C4-2B (cell line): ENCODE data around the gene BAIAP2L2.

Experiments
- H3K27ac ChIP-seq: fragments of 450-650 bp; 2 replicates; pipeline ENCODE4 v1.5.1; 2017
- ZFX ChIP-seq: fragments of 450-650 bp; IDR thresholded peaks from 2 replicates; pipeline ENCODE4 v1.6.1; 2017
- TF ChIP-seq, protein P1 (sequence below): fragments of 450-650 bp; conservative IDR thresholded peaks from 2 replicates; pipeline ENCODE4 v1.5.1; 2017; ENCODE audit warnings: mild to moderate bottlenecking

Gene BAIAP2L2

DNA sequence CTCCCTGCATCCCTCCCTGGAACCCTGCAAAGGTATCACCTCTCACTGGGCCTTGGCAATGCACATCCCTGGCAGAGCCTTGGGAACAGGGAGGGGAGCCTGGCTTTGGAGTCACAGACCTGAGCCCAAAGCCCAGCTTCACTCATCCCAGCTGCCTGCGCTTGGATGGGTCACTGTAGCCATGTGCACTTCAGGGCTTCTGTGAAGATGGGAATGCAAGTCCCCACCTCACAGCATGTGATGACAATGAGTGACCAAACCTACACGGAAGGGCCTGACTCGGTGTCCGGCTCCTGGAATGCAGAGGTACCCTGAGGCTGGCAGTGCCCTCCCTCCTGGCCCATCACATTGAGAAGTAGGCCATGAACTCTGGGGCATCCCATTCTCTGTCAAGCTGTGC, 22.8 kb upstream of the BAIAP2L2 start:
- no peak for TF ChIP-seq ZFX
- TF ChIP-seq, protein P1, sequence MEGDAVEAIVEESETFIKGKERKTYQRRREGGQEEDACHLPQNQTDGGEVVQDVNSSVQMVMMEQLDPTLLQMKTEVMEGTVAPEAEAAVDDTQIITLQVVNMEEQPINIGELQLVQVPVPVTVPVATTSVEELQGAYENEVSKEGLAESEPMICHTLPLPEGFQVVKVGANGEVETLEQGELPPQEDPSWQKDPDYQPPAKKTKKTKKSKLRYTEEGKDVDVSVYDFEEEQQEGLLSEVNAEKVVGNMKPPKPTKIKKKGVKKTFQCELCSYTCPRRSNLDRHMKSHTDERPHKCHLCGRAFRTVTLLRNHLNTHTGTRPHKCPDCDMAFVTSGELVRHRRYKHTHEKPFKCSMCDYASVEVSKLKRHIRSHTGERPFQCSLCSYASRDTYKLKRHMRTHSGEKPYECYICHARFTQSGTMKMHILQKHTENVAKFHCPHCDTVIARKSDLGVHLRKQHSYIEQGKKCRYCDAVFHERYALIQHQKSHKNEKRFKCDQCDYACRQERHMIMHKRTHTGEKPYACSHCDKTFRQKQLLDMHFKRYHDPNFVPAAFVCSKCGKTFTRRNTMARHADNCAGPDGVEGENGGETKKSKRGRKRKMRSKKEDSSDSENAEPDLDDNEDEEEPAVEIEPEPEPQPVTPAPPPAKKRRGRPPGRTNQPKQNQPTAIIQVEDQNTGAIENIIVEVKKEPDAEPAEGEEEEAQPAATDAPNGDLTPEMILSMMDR = no peak
- H3K27ac ChIP-seq = no peak overlapping the region

- TF ChIP-seq, protein P1 = no peak
- TF ChIP-seq ZFX = no peak
- H3K27ac ChIP-seq = no peak overlapping the region
These were observed 22.3 kb upstream of the BAIAP2L2 start for GRCh38 chr22:38132794-38133193.

- no peak overlapping the region for H3K27ac ChIP-seq
- TF ChIP-seq ZFX = no peak
- TF ChIP-seq, protein P1 = no peak
These were observed 21.7 kb upstream of the BAIAP2L2 start for GRCh38 chr22:38132136-38132535.

- TF ChIP-seq ZFX = no peak
- TF ChIP-seq, protein P1 = no peak
- no peak overlapping the region for H3K27ac ChIP-seq
These were observed 20.9 kb upstream of the BAIAP2L2 start for GRCh38 chr22:38131399-38131798.

GRCh38 chr22:38129856-38130255, 19.4 kb upstream of the BAIAP2L2 start:
- H3K27ac ChIP-seq = no peak overlapping the region
- no peak for TF ChIP-seq ZFX
- TF ChIP-seq, protein P1 = no peak

GRCh38 chr22:38129021-38129420, 18.5 kb upstream of the BAIAP2L2 start:
- TF ChIP-seq, protein P1 = no peak
- no peak for TF ChIP-seq ZFX
- no peak overlapping the region for H3K27ac ChIP-seq

DNA sequence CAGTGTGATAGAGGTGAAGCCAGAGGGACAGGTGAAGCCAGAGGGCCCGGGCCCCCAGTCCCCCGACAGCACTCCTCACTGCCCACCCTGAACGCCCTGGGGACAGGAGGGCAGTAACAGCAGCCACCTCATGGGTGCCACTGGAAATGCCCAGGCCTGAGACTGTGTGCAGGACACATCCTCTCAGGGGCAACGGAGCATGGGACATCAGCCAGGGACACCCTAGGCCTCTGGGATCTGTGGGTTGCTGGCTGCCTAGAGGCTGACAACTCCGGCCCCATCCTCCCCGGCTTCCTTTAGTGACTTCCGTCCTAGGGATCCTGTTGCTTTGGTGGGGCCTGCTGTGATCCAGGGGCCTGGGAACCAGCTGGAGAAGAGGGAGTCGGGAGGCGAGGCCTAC, 17.4 kb upstream of the BAIAP2L2 start:
- no peak for TF ChIP-seq ZFX
- TF ChIP-seq, protein P1 = no peak
- H3K27ac ChIP-seq = no peak overlapping the region
